ENCODE data around the gene TIAM2.

DNA sequence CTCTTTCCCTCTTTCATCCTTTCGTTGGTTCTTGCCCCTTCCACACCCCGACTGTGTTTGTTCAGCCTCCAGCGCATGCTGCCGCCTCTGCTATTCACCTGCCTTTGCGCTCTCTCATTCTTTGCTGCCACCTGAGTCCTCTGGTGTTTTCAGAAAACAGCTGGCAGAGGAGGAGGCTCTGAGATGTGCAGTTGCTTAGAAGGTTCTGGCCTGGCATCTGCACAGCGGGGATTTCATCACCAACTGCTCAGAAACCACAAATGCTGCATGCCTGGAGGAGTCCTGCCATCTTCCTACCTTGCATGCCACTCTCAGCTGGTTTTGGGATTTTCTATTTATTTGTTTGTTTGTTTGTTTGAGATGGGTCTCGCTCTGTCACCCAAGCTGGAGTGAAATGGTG is 229.5 kb downstream of the TIAM2 start:
- TF ChIP-seq POLR2A (conservative IDR thresholded peaks at IDR 0.05) (no peak), CEBPG (CRISPR knock-in tag; IDR thresholded peaks at IDR 0.05) (no peak), CEBPG (tag; conservative IDR thresholded peaks at IDR 0.05 in 1 of 2, IDR thresholded peaks at IDR 0.05 in 1 of 2) (no peak), CHD2 (IDR thresholded peaks at IDR 0.05; ENCODE audit: low read depth, low read length) (no peak), ZNF24 (IDR thresholded peaks at IDR 0.05) (no peak), CHD4 (IDR thresholded peaks at IDR 0.05; ENCODE audit: insufficient read depth, insufficient replicate concordance, low read depth, low read length, poor library complexity, severe bottlenecking) (no peak), MAX (CRISPR knock-in tag; IDR thresholded peaks at IDR 0.05) (no peak), NFRKB (IDR thresholded peaks at IDR 0.05; ENCODE audit: low read depth) (no peak), ZNF41 (CRISPR knock-in tag; conservative IDR thresholded peaks at IDR 0.05) (no peak), MCM3 (IDR thresholded peaks at IDR 0.05) (no peak), TAF1 (IDR thresholded peaks at IDR 0.05; ENCODE audit: control insufficient read depth, extremely low read depth, insufficient read depth, low read length, severe bottlenecking) (no peak), ZNF232 (CRISPR knock-in tag; IDR thresholded peaks at IDR 0.05) (no peak), ZNF280B (CRISPR knock-in tag; IDR thresholded peaks at IDR 0.05) (no peak)
- TF ChIP-seq, protein P1, sequence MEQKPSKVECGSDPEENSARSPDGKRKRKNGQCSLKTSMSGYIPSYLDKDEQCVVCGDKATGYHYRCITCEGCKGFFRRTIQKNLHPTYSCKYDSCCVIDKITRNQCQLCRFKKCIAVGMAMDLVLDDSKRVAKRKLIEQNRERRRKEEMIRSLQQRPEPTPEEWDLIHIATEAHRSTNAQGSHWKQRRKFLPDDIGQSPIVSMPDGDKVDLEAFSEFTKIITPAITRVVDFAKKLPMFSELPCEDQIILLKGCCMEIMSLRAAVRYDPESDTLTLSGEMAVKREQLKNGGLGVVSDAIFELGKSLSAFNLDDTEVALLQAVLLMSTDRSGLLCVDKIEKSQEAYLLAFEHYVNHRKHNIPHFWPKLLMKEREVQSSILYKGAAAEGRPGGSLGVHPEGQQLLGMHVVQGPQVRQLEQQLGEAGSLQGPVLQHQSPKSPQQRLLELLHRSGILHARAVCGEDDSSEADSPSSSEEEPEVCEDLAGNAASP (IDR thresholded peaks at IDR 0.05), result no peak
- TF ChIP-seq, protein P2, sequence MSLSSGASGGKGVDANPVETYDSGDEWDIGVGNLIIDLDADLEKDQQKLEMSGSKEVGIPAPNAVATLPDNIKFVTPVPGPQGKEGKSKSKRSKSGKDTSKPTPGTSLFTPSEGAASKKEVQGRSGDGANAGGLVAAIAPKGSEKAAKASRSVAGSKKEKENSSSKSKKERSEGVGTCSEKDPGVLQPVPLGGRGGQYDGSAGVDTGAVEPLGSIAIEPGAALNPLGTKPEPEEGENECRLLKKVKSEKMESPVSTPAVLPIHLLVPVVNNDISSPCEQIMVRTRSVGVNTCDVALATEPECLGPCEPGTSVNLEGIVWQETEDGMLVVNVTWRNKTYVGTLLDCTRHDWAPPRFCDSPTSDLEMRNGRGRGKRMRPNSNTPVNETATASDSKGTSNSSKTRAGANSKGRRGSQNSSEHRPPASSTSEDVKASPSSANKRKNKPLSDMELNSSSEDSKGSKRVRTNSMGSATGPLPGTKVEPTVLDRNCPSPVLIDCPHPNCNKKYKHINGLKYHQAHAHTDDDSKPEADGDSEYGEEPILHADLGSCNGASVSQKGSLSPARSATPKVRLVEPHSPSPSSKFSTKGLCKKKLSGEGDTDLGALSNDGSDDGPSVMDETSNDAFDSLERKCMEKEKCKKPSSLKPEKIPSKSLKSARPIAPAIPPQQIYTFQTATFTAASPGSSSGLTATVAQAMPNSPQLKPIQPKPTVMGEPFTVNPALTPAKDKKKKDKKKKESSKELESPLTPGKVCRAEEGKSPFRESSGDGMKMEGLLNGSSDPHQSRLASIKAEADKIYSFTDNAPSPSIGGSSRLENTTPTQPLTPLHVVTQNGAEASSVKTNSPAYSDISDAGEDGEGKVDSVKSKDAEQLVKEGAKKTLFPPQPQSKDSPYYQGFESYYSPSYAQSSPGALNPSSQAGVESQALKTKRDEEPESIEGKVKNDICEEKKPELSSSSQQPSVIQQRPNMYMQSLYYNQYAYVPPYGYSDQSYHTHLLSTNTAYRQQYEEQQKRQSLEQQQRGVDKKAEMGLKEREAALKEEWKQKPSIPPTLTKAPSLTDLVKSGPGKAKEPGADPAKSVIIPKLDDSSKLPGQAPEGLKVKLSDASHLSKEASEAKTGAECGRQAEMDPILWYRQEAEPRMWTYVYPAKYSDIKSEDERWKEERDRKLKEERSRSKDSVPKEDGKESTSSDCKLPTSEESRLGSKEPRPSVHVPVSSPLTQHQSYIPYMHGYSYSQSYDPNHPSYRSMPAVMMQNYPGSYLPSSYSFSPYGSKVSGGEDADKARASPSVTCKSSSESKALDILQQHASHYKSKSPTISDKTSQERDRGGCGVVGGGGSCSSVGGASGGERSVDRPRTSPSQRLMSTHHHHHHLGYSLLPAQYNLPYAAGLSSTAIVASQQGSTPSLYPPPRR (CRISPR knock-in tag; IDR thresholded peaks at IDR 0.05; ENCODE audit: borderline replicate concordance), result no peak

All from K562 (cell line).